ENCODE data around the gene PEX6. TPM values are rescaled to one million over a fixed set of nuclear protein-coding genes. Genes with fewer than 3 reads are reported as not detected.

The PEX6 gene
- 10 to 100 TPM; 20.3 to 27.5 TPM for total RNA-seq

GRCh38 chr6:42978839-42979522, at the start of gene PEX6:
Gene PEX6, minus strand, starts transcription at chr6:42979181. Its CDS starts 31 bp downstream, at chr6:42979150.

GRCh38 chr6:43021270-43022047, 42.5 kb upstream of the PEX6 start, which contains the start of gene RRP36:
Gene RRP36, plus strand, starts transcription at chr6:43021623. Its CDS starts 32 bp downstream, at chr6:43021655.

GRCh38 chr6:43013843-43014433, 35.0 kb upstream of the PEX6 start, which contains the start of the genes KLHDC3 and MEA1:
Gene KLHDC3, plus strand, starts transcription at chr6:43014249. Its CDS starts 2,944 bp downstream, at chr6:43017193.
Gene MEA1, minus strand, starts transcription at chr6:43013946. Its CDS starts 133 bp downstream, at chr6:43013813.

GRCh38 chr6:42984001-42984923, 5.3 kb upstream of the PEX6 start, which contains the start of gene PPP2R5D:
Gene PPP2R5D, plus strand, starts transcription at chr6:42984570. Its CDS starts 108 bp downstream, at chr6:42984678.

DNA sequence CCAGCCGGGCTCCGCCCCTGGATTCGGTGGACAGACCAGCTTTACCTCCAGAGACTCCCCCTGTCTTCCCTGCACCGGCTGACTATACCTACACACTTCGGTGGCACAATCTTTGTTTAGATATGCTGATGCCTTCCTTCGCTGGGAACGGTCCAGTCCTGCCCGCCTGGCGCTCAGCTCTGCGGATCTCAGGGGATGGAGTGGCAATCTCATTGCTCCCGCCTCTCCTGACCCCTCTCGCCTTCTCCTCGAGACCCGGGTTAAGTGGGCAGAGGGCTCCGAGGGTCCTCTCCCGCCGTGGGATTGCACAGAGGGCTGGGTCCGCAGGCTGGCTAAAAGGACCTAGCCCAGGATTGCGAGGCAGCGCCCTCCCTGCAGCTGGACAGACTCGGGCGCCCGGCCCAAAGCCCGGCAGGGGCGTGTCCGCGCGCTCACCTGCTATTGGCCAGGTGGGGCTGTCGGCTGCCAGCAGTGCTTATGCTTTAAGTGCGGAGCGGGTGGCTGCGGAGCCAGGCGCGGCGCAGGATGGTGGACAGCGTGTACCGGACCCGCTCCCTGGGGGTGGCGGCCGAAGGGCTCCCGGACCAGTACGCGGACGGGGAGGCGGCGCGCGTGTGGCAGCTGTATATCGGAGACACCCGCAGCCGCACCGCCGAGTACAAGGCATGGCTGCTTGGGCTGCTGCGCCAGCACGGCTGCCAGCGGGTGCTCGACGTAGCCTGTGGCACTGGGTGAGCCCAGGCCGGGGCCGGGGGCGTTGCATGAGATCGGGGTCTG, 18.6 kb downstream of the PEX6 start, which contains the start of gene GNMT:
Gene GNMT (plus strand): TSS at position 512 of the 777 bp plus-strand sequence. CDS start 14 bp downstream, at position 526.

GRCh38 chr6:42928986-42929820, 49.8 kb downstream of the PEX6 start, which contains the start of gene CNPY3:
Gene CNPY3, plus strand, starts transcription at chr6:42929480. Its CDS starts 91 bp downstream, at chr6:42929571.

GRCh38 chr6:42915732-42916131, 63.2 kb downstream of the PEX6 start, which contains the start of gene PTCRA:
Gene PTCRA, plus strand, starts transcription at chr6:42916053. Its CDS starts 17 bp downstream, at chr6:42916070.

Other genes with a start within 250 kb of the PEX6 start
- 10 to 100 TPM; 37.2 to 49.0 TPM for gene TBCC, start 233.1 kb downstream of the PEX6 start, total RNA-seq
- 1 to 10 TPM; 4.7 to 4.8 TPM for gene BICRAL, start 197.1 kb downstream of the PEX6 start, total RNA-seq
- gene RPL7L1, start 99.6 kb downstream of the PEX6 start, total RNA-seq, result 100 to 1,000 TPM; 113 to 149 TPM
- gene PTCRA, start 63.1 kb downstream of the PEX6 start, total RNA-seq, result under 1 TPM in 1 of 2 donors, not detected in 1; 0.33 TPM
- gene CNPY3, start 49.7 kb downstream of the PEX6 start, total RNA-seq, result 10 to 100 TPM; 19.6 to 39.6 TPM
- gene GNMT, start 18.4 kb downstream of the PEX6 start, total RNA-seq, result not detected
- 10 to 100 TPM; 48.5 to 65.6 TPM for gene PPP2R5D, start 5.4 kb upstream of the PEX6 start, total RNA-seq
- 10 to 100 TPM; 40.6 to 63.6 TPM for gene MEA1, start 34.8 kb upstream of the PEX6 start, total RNA-seq
- gene KLHDC3, start 35.1 kb upstream of the PEX6 start, total RNA-seq, result 10 to 100 TPM; 84.7 to 90.9 TPM
- 100 to 1,000 TPM in 1 of 2 donors, 10 to 100 TPM in 1; 84.0 to 123 TPM for gene RRP36, start 42.4 kb upstream of the PEX6 start, total RNA-seq
- gene CUL7, start 74.7 kb upstream of the PEX6 start, total RNA-seq, result 10 to 100 TPM; 16.7 to 17.6 TPM
- gene MRPL2, start 80.3 kb upstream of the PEX6 start, total RNA-seq, result 10 to 100 TPM; 19.6 to 38.6 TPM
- 10 to 100 TPM in 1 of 2 donors, 1 to 10 TPM in 1; 8.7 to 14.1 TPM for gene KLC4, start 80.5 kb upstream of the PEX6 start, total RNA-seq
- gene PTK7, start 97.1 kb upstream of the PEX6 start, total RNA-seq, result 10 to 100 TPM; 19.3 to 36.6 TPM
- 10 to 100 TPM; 15.8 to 22.6 TPM for gene SRF, start 192.1 kb upstream of the PEX6 start, total RNA-seq
- gene CUL9, start 203.0 kb upstream of the PEX6 start, total RNA-seq, result 10 to 100 TPM; 26.0 to 31.0 TPM

All from melanocyte of skin (primary cell).